Measurements from ENCODE around the gene ATP6V1G2.

DNA sequence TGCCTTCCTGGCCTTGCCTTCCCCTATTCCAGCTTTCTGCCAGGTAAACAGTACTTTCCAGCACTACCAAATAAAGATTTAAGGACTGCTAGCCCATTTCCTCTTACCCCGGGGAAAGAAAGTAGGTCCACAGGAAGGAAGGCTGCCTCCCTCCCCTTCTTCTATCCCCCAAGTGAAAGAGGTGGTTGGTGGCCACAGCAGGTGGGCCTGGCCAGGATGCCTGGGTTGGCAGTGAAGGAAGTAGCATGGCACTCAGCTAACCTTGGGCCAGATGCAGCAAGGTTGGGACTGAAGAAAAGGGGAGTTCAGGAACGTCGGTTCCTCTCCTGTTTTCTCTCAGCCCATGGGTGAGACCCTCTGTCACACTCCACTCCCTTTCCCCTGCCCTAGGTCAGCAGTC is 9.9 kb upstream of the ATP6V1G2 start:
- TF ChIP-seq, protein P1, sequence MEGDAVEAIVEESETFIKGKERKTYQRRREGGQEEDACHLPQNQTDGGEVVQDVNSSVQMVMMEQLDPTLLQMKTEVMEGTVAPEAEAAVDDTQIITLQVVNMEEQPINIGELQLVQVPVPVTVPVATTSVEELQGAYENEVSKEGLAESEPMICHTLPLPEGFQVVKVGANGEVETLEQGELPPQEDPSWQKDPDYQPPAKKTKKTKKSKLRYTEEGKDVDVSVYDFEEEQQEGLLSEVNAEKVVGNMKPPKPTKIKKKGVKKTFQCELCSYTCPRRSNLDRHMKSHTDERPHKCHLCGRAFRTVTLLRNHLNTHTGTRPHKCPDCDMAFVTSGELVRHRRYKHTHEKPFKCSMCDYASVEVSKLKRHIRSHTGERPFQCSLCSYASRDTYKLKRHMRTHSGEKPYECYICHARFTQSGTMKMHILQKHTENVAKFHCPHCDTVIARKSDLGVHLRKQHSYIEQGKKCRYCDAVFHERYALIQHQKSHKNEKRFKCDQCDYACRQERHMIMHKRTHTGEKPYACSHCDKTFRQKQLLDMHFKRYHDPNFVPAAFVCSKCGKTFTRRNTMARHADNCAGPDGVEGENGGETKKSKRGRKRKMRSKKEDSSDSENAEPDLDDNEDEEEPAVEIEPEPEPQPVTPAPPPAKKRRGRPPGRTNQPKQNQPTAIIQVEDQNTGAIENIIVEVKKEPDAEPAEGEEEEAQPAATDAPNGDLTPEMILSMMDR (IDR thresholded peaks at IDR 0.05; ENCODE audit: low read depth, low read length, poor library complexity, severe bottlenecking) = no peak
- no peak for TF ChIP-seq EZH2phosphoT487 (IDR thresholded peaks at IDR 0.05; ENCODE audit: borderline replicate concordance, low read length)
